Measurements from ENCODE around the gene WIZ. TPM values are rescaled to one million over a fixed set of nuclear protein-coding genes. Genes with fewer than 3 reads are reported as not detected.

The WIZ gene
- total RNA-seq, 4 donors from 2014 or later, result 17.4 to 41.8 (median 33.6) TPM

DNA sequence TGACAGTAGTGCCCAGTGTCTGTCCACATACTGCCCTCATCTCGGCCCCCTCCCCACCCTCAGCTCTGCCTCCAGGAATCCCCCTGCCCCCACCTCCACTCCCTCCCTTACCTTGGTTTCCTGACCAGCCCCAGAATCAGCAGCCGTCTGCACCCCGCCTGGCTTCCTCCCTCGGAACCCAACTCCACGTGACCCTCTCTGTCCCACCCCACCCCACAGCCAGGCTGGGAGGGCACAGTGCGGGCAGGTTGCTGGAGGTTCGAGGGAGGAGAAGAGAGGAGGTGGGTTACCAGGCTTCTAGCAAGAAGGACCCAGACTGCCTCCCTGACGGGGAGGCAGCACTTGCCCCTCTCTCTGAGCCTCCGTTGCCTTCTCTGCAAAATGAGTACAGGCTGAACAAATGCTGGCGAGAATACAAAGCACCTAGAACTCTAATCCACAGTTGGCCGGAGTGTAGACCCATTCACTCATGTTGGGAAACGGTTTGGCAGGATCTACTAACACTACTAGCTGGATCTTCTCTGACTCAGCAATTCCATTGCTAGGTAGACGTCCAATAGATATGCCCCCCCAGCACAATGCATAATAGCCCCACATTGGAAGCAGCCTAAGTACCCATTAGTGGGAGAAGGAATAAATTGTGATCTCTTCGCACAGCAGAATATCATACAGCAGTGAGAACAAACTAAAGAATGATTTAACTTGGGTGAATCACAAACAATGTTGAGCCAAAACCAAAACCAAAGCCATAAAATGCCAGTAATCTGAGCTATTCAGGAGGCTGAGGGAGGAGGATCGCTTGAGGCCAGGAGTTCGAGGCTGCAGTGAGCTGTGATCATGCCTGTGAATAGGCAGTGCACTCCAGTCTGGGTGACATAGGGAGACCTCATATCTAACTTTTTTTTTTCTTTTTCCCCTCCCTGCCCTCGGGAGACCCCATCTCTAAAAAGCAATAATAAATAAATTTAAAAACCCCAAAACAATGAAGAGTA is 14.9 kb upstream of the WIZ start, which contains the start of gene RASAL3:
Gene RASAL3, minus strand, starts transcription at position 151 of the 992 bp plus-strand sequence. CDS start 186 bp downstream, outside the sequence.
- DNase-seq (ENCODE audit: low spot score) (no peak), ATAC-seq (ENCODE audit: low FRiP score) (no peak)
- TF ChIP-seq, protein P1, sequence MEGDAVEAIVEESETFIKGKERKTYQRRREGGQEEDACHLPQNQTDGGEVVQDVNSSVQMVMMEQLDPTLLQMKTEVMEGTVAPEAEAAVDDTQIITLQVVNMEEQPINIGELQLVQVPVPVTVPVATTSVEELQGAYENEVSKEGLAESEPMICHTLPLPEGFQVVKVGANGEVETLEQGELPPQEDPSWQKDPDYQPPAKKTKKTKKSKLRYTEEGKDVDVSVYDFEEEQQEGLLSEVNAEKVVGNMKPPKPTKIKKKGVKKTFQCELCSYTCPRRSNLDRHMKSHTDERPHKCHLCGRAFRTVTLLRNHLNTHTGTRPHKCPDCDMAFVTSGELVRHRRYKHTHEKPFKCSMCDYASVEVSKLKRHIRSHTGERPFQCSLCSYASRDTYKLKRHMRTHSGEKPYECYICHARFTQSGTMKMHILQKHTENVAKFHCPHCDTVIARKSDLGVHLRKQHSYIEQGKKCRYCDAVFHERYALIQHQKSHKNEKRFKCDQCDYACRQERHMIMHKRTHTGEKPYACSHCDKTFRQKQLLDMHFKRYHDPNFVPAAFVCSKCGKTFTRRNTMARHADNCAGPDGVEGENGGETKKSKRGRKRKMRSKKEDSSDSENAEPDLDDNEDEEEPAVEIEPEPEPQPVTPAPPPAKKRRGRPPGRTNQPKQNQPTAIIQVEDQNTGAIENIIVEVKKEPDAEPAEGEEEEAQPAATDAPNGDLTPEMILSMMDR (IDR thresholded peaks at IDR 0.05), result no peak

DNA sequence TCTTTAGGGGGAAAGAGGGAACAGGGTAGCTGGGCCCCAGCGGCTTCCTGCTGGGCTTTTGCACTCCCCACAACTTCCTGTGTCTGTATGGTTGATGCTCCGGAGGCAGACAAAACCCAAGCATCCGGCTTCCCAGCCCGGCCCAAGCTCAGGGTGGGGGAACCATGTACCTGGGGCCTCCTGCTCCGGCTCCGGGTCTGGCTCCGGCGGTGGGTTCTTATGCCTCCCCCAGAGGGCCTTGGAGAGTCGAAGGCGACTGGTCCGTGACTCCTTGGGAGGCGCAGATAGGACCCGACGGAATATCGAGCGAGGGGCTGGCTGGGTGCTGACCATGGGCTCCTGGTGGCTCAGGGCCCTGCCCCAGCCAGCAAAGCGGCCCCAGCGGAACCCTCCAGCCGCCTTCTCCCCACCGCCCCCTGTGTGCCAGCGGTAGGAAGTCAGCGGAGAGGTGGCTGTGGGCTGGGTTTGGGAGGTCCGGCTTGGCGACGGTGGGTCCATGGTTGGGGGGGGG is 14.2 kb upstream of the WIZ start:
- DNase-seq (ENCODE audit: low spot score), result no peak
- no peak for ATAC-seq (ENCODE audit: low FRiP score)
- TF ChIP-seq, protein P1 (IDR thresholded peaks at IDR 0.05), result no peak

DNA sequence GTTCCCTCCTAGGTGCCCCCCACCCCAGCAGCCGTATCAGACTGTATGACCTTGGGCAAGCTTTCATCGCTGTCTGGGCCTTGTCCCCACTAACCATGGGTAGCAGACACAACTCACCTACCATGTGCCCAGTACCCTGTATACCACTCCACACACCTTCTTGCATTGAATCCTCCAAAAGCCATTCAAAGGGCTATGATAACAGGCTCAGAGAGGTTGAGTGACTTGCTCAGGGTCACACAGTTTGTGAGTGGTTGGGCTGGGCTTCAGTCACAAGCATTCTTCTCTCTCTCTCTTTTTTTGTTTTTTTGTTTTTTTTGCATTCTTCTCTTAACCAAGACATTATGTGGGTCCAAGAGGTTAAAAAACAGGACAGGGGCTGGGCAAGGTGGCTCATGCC is 11.9 kb upstream of the WIZ start:
- ATAC-seq (ENCODE audit: low FRiP score) (no peak), DNase-seq (ENCODE audit: low spot score) (no peak)
- TF ChIP-seq, protein P1 (IDR thresholded peaks at IDR 0.05), result no peak

DNA sequence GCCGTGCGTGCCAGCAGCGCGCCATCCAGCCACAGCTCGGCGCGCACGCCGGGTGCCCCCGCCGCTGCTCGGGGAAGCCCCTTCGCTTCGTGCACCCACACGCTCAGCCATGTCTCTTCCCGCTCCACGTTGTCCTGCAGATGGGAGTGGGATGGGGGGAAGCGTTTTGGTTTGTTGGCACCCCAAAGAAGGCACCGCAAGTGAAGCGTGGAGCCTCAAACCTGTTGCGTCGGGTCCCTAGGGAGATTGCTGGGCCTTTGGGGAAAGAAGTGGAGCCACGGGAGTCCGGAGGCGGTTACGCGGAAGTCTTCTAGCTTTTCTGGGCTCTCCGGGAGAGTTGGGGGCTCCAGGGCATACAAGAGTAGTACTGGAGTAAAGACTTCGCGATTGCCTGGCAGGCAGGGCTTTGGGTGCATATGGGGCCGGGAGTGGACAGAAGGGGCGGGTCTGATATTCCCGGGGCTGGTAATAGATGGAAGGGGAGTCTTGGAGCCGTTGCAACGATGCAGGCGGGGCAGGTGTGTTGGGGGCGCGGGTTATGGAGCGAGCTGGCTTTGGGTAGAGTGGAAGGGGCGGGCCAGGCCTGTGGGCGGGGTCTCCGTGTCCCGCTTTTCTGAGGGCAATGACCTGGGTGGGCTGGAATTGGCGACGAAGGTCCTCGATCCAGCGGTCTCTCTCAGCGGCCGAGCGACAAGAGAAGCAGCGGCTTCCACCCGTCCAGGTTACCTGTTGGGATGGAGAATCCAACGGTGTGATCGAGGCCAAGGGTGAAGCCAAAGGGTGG is 8.1 kb upstream of the WIZ start:
- ATAC-seq (ENCODE audit: low FRiP score), result no peak

DNA sequence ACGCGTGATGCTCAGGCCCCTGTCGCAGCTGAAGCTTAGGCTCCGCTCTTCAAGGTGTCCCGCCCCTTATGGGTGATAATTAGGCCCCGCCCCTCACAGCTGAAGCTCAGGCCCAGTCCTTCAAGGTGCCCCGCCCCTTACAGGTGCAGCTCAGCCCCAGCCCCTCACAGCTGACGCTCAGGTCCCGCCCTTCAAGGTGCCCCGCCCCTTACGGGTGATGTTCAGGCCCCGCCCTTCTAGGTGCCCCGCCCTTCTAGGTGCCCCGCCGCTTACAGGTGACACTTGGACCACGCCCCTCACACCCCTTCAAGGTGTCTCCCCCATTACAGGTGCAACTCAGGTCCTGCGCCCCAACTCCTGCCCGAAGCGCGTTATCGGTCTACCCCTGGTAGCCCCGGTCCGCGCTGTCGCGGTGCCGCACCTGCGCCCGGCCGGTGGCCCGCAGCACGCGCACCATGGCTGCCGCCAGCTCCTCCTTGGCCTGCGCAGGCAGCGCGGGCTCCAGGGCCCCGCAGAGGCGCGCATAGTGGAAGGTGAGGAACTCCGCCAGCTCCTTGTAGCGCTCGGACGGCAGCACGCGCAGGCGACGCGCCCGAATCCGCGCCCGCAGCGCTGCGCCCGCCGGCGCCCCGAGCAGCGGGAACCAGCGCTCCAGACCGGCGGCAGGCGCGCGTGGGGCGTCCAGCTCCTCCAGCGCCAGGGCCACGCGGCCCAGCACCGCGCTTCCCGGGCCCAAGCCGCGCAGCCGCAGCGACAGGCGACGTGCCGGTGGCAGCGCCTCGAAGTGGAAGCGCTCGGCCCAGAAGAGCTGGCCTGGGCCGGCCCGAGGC is 7.3 kb upstream of the WIZ start:
- TF ChIP-seq, protein P1 (IDR thresholded peaks at IDR 0.05), result no peak
- ATAC-seq (ENCODE audit: low FRiP score), result no peak
- DNase-seq (ENCODE audit: low spot score), result no peak

More for the DNA sequence above, 8.1 kb upstream of the WIZ start:
- no peak for DNase-seq (ENCODE audit: low spot score)
- TF ChIP-seq, protein P1 (IDR thresholded peaks at IDR 0.05), result no peak

DNA sequence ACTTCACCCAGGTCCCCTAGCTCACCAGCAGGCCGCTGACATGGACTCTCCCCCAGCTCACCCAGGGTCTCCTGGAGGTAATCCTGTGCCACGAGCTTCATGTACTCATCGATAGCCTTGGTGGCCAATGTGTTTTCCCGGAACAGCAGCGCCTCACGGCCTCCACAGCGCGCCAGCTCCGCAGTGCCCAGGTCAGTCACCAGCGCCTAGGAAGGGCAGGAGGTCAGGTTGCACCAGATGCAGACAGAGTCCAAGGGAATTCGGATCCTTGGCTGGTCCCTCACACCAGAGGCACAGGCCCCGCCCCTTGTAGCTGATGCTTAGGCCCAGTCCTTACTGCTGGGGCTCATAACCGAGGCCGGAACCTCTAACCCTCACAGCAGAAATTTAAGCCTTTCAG is 6.7 kb upstream of the WIZ start:
- no peak for ATAC-seq (ENCODE audit: low FRiP score)
- TF ChIP-seq, protein P1 (IDR thresholded peaks at IDR 0.05), result no peak
- DNase-seq (ENCODE audit: low spot score), result no peak
